B cell (primary cell): ENCODE measurements around the gene HTR4.

ENCODE experiments used
- EZH2 ChIP-seq: IDR thresholded peaks from 2 replicates; pipeline ENCODE4 v1.6.1; 2012; ENCODE audit warnings: borderline replicate concordance, low read depth, mild to moderate bottlenecking, moderate library complexity, low read length; ENCODE audit not compliant: insufficient read depth, poor library complexity, severe bottlenecking
- TF ChIP-seq, protein P1 (sequence below): fragments of 200-600 bp; IDR thresholded peaks from one replicate; pipeline ENCODE4 v1.8.0; 2022; ENCODE audit warnings: antibody characterized with exemption, mild to moderate bottlenecking

DNA sequence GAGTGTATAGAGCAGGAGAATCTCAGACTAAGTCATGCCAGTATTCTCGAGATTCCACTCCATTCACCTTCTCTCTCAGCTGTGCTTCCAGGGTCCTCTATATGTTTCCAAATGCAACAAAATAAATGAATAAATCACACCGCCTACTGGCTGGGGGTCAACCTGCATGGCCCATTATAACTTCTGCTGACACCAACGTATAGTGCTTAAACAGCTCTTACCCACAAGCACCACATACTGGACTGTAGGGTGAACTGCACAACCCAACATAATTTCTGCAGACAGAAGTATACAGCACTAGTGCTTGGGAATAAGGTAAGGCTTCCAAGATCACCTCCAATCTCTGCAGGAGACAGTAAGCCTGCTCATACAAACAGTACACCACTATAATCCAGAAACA lies 33.1 kb upstream of the HTR4 start:
- TF ChIP-seq EZH2: no peak
- TF ChIP-seq, protein P1, sequence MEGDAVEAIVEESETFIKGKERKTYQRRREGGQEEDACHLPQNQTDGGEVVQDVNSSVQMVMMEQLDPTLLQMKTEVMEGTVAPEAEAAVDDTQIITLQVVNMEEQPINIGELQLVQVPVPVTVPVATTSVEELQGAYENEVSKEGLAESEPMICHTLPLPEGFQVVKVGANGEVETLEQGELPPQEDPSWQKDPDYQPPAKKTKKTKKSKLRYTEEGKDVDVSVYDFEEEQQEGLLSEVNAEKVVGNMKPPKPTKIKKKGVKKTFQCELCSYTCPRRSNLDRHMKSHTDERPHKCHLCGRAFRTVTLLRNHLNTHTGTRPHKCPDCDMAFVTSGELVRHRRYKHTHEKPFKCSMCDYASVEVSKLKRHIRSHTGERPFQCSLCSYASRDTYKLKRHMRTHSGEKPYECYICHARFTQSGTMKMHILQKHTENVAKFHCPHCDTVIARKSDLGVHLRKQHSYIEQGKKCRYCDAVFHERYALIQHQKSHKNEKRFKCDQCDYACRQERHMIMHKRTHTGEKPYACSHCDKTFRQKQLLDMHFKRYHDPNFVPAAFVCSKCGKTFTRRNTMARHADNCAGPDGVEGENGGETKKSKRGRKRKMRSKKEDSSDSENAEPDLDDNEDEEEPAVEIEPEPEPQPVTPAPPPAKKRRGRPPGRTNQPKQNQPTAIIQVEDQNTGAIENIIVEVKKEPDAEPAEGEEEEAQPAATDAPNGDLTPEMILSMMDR: no peak
